HL-60 (cell line): Measurements from ENCODE around the gene SKP1.

ENCODE experiments used
- DNase-seq, 2 experiments: peaks; one replicate each; pipeline ENCODE4 v3.0.0-alpha.2; 2010 to 2020; ENCODE audit warnings: low read depth in 1 of 2, low spot score in 1 of 2
- H3K27ac ChIP-seq: fragments of 250-450 bp; sonication (Bioruptor Pico); replicated peaks from 2 replicates; pipeline ENCODE4 v1.5.1; 2020; ENCODE audit warnings: mild to moderate bottlenecking, moderate library complexity
- H3K27me3 ChIP-seq: fragments of 250-450 bp; sonication (Bioruptor Pico); 2 replicates; pipeline ENCODE4 v1.5.1; 2021; ENCODE audit warnings: mild to moderate bottlenecking, moderate library complexity; ENCODE audit not compliant: insufficient read depth, poor library complexity, severe bottlenecking
- H3K4me3 ChIP-seq: replicated peaks from 2 replicates; pipeline ENCODE4 v1.5.1; 2011; ENCODE audit warnings: mild to moderate bottlenecking, control low read depth, low read length; ENCODE audit not compliant: insufficient read depth
- CTCF ChIP-seq: IDR thresholded peaks from one replicate; pipeline ENCODE4 v1.5.1; 2011; ENCODE audit warnings: low read length, control low read depth, inconsistent platforms; ENCODE audit not compliant: insufficient read depth
- GABPA ChIP-seq: IDR thresholded peaks from 2 replicates; pipeline ENCODE4 v1.6.1; 2012; ENCODE audit warnings: low read depth
- POLR2AphosphoS5 ChIP-seq: IDR thresholded peaks from 2 replicates; pipeline ENCODE4 v1.6.1; 2012; ENCODE audit warnings: low read depth
- SPI1 ChIP-seq: IDR thresholded peaks from 2 replicates; pipeline ENCODE4 v1.6.1; 2012; ENCODE audit warnings: low read depth, mild to moderate bottlenecking, borderline replicate concordance
- TF ChIP-seq, protein P1 (sequence below): IDR thresholded peaks from 2 replicates; pipeline ENCODE4 v1.6.1; 2012; ENCODE audit warnings: low read depth; ENCODE audit not compliant: insufficient replicate concordance

Gene SKP1

DNA sequence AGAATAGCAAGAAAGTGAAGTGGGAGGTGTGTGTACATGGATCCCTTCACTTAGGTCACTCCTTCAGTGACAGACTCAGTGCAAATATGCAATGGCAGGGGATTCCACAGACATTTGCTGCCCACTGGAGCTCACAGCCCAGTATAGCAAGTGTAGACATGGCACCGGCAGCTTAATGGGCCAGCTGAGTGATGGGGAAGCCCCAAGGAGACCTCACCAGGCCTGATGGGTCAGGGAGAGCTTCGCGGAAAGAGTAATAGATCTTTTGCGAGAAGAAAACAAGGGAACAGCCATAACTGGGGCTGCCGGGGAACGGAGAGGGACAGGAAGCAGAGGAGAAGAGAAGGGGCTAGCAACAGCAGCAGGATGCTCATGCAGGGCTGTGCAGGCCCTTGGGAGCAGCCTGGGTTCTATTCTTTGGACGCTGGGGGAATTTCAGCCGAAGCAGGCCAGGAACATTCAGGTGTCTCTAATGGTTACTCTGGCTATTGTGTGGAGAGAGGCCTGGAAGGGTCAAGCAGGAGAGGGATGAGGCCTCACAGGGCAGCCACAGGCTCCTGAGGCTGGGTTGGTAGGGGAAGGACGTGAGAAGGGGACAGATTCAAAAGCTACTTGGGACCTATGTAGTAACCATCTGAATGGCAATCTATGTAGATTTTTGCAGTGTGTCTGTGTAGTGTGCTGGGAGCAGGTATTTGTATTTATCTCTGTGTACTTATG lies 35.3 kb downstream of the SKP1 start:
- DNase-seq, result no peak

DNA sequence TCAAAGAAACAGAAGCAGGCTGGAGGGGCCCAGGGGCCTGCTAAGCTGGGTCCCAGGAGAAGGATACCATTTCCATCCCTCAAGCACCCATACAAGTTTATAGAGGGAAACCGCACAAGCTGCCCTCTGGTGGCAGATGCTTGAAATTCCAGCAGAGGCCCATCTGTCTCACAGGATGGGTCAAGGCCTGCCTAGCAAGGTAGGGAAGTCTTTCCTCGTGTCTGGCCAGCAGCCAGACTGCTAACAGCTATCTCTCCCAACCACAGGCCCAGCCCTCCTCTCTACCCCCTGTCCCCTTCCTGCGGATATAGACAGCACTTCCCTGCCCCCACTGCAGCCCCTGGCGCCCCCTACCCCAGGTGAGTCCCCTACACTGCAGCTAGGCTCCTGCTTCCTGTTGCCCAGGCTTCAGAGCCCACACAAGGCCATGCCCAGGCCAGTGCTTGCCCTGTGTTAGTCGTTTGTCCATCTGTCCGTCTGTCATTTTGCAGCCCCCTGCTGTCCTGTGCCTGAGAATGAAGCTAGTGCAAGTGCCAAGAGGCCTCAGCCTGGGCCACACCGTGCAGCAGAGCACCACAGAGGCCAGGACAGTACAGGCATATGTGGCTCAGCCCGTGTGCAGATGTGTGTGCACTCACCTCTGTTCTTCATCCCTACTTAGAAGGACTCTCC lies 36.1 kb downstream of the SKP1 start:
- Histone ChIP-seq H3K4me3 (no peak overlapping the region), H3K27ac (no peak overlapping the region), H3K27me3 (no peaks in the 10 kb centered on the region)
- peak; percentile 16 to 67 for DNase-seq
- TF ChIP-seq, protein P1, sequence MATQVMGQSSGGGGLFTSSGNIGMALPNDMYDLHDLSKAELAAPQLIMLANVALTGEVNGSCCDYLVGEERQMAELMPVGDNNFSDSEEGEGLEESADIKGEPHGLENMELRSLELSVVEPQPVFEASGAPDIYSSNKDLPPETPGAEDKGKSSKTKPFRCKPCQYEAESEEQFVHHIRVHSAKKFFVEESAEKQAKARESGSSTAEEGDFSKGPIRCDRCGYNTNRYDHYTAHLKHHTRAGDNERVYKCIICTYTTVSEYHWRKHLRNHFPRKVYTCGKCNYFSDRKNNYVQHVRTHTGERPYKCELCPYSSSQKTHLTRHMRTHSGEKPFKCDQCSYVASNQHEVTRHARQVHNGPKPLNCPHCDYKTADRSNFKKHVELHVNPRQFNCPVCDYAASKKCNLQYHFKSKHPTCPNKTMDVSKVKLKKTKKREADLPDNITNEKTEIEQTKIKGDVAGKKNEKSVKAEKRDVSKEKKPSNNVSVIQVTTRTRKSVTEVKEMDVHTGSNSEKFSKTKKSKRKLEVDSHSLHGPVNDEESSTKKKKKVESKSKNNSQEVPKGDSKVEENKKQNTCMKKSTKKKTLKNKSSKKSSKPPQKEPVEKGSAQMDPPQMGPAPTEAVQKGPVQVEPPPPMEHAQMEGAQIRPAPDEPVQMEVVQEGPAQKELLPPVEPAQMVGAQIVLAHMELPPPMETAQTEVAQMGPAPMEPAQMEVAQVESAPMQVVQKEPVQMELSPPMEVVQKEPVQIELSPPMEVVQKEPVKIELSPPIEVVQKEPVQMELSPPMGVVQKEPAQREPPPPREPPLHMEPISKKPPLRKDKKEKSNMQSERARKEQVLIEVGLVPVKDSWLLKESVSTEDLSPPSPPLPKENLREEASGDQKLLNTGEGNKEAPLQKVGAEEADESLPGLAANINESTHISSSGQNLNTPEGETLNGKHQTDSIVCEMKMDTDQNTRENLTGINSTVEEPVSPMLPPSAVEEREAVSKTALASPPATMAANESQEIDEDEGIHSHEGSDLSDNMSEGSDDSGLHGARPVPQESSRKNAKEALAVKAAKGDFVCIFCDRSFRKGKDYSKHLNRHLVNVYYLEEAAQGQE, result no peak
- TF ChIP-seq CTCF, result peak; percentile 35
- no peak for TF ChIP-seq GABPA
- no peak for TF ChIP-seq POLR2AphosphoS5
- peak; percentile 19; the same call in 1 of the 2 replicates for TF ChIP-seq SPI1

More for the DNA sequence above, 35.3 kb downstream of the SKP1 start:
- no peak overlapping the region for H3K27ac ChIP-seq
- no peak overlapping the region for H3K4me3 ChIP-seq
- H3K27me3 ChIP-seq, result no peaks in the 10 kb centered on the region
- TF ChIP-seq POLR2AphosphoS5 (no peak), GABPA (no peak), SPI1 (no peak), CTCF (no peak)
- TF ChIP-seq, protein P1, result no peak

DNA sequence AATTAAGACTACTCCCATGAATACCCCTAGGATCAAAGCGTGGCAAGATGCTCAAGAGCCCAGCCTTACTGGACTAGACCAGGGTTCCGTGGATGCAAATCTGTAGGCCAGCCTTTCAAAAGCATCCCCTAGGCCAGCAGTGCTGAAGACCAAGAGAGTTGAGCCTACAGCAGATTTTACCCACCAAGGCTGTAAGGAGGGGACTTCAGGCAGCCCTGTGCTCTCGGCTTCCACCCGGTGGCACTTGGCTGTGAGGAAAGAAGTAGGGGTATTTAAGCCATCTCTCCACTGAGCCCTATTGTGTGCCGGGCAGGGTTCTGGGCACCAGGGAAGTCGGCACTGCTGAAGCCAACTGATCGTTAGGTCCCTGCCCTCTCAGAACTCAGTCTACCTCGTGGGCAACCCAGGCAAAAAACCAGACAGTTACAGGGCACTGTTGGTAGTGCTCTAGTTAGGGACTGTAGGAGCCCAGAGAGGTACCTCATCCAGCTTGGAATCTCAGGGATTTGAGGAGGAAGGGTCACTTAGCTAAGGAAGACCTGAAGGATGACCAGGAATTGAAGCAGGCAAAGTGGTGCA lies 36.8 kb downstream of the SKP1 start:
- no peak for DNase-seq
- no peak overlapping the region for H3K27ac ChIP-seq
- no peak overlapping the region for H3K4me3 ChIP-seq
- no peaks in the 10 kb centered on the region for H3K27me3 ChIP-seq
- TF ChIP-seq GABPA (no peak), CTCF (no peak), POLR2AphosphoS5 (no peak), SPI1 (no peak)
- TF ChIP-seq, protein P1, result no peak
